DOHH2 (cell line): ENCODE measurements around the gene ITPR2.

Experiments
- CTCF ChIP-seq: fragments of 200-600 bp; sonication (generic); IDR thresholded peaks from one replicate; pipeline ENCODE4 v1.5.1; 2014; ENCODE audit warnings: antibody characterized with exemption, mild to moderate bottlenecking, low read depth, low read length; ENCODE audit not compliant: poor library complexity, severe bottlenecking
- EZH2phosphoT487 ChIP-seq: fragments of 200-600 bp; sonication (generic); IDR thresholded peaks from 2 replicates; pipeline ENCODE4 v1.6.1; 2017; ENCODE audit warnings: borderline replicate concordance, mild to moderate bottlenecking, antibody characterized with exemption, low read length, moderate library complexity, mixed read lengths

- TF ChIP-seq CTCF (no peak), EZH2phosphoT487 (no peak)
Measured at GRCh38 chr12:26688344-26688904, 144.6 kb downstream of the ITPR2 start.
